ENCODE results near the gene CDRT4.

DNA sequence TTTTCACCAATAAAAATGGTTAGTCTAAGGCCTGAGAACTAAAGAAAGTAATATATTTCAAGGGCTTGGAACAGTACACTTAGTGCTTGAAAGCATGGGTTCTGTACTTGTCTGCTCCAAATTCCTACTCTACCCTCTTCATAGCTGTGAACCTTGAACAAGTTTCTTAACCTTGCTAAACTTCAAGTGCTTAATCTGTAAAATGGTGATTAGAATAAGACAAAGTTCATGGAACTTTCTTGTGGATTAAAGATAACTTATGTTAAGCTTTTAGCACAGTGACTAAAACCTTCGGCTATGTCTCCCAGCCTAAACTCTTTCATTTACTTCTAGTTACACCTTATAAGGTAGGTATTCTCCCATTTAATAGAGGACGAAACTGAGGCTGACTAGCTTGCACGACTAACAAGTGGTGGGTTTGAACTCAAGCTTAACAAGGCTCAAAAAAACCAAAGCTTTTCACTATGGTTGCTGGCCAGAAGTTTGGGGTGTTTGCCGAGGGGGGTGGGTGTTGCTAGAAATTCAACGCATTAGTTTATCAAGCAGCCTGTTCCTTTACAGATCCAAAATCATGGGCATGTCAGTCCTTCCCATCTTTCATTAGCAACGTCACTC, 28.8 kb downstream of the CDRT4 start:
- no peak for TF ChIP-seq POLR2A (IDR thresholded peaks at IDR 0.05)
- TF ChIP-seq, protein P1, sequence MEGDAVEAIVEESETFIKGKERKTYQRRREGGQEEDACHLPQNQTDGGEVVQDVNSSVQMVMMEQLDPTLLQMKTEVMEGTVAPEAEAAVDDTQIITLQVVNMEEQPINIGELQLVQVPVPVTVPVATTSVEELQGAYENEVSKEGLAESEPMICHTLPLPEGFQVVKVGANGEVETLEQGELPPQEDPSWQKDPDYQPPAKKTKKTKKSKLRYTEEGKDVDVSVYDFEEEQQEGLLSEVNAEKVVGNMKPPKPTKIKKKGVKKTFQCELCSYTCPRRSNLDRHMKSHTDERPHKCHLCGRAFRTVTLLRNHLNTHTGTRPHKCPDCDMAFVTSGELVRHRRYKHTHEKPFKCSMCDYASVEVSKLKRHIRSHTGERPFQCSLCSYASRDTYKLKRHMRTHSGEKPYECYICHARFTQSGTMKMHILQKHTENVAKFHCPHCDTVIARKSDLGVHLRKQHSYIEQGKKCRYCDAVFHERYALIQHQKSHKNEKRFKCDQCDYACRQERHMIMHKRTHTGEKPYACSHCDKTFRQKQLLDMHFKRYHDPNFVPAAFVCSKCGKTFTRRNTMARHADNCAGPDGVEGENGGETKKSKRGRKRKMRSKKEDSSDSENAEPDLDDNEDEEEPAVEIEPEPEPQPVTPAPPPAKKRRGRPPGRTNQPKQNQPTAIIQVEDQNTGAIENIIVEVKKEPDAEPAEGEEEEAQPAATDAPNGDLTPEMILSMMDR (IDR thresholded peaks at IDR 0.05), result no peak
- no peak for TF ChIP-seq EP300 (IDR thresholded peaks at IDR 0.05)
